GM19468 (cell line): ENCODE measurements around the gene MAML3.

ENCODE experiments used
- ATAC-seq: cut with Tn5 transposase; IDR thresholded peaks from one replicate; pipeline ENCODE4 v1.9.1; 2021; ENCODE audit warnings: mild to moderate bottlenecking, moderate library complexity, moderate number of reproducible peaks; ENCODE audit not compliant: unreplicated experiment; ENCODE audit errors: extremely low read depth

The MAML3 gene

DNA sequence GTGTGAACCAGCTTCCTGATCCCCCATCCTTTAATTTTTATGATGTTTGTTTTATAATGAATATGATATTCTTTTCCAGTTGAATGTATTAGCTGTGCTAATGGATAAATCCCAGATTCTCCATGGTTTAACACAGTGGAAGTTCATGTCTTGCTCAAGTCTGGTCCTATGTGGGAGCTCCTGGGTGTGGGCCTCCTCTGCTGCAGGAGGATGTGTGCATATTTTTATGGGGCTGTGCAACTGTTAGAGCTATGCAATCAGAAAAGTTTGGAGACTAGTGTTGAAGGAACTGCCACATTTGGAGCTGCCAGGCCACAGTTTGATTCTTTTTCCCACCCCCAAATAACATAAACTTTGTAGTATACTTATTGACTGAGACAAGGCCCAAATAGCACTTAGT, 463.6 kb downstream of the MAML3 start:
- ATAC-seq = no peak

DNA sequence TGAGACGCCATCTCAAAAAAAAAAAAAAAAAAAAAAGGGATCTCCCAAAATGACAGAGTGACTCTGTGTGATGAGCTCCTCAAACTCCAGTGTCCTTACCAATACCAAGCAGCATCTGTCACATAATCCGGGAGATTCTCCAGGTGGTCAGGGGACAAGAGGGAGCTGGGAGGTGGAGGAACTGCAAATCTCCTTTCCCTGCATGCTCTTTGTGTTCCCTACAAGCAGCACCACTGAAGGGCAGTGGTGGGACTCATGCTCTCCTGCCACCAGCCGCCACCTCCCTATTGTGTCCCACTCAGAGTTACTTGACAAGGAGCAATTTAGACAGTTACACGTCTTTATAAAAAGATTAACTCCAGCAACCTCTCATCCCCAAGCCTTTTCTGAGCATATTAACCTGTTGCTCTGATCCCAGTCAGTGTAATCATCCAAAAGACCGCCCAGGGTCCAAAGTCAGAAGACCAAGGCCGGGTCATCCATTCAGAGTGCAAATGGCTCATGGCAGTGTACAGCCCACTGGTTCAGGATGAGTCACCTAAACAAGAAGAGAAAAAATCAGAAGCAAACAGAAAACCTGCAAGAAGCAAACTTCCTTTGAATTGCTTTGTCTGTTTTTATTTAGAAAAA, 464.8 kb downstream of the MAML3 start:
- no peak for ATAC-seq

DNA sequence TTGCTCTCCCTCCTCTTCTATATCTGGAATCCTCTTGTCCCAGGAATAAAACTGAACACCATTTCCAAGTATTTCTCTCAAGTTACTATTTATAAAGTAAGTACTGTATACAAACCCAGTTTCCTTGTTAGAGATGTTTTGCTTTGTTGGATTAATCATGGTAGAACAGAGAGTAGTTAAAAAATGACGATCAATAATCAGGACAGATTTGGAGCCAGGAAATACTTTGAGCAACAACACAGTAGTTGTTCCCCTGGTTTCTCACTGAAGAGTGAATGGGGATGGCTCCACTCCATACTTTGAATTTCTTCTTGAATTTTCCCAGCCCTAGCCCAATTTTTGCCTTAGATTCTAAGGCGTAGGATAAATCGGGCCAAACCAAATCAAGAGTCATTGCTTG, 467.0 kb downstream of the MAML3 start:
- ATAC-seq = no peak

DNA sequence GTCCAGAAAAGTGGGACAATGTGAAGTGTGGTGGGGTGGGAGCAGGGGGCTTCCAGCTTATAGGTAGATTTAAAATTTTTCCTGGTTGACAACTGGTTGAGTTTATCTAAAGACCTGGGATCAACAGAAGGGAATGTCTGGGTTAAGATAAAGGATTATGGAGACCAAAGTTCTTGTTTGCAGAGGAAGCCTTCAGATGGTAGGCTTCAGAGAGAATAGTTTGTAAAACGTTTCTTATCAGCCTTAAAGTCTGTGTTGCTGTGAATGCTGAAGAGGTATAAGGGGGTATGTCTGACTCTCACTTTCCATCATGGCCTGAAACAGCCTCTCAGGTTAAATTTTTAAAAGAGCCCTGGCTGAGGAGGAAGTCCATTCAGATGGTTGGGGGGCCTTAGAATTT, 467.9 kb downstream of the MAML3 start:
- no peak for ATAC-seq

DNA sequence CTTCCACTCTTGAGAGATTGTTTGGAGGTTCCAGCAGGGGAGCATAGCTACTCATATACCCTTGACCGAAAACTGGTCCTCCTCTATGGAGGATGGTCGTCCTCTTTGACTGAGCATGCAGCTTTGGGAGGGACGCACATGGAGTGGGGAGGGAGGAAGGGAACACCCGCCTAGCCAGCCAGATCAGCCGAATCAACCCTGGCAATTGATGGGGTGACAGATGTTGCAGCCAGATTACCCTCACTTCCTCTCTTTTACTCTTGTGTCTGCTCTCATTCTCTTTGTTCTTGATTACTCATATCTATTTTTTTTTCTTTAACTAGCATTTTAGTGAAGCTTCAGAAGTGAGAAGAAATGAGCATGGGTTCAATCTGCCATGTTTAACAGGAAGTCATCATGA, 468.8 kb downstream of the MAML3 start:
- no peak for ATAC-seq

DNA sequence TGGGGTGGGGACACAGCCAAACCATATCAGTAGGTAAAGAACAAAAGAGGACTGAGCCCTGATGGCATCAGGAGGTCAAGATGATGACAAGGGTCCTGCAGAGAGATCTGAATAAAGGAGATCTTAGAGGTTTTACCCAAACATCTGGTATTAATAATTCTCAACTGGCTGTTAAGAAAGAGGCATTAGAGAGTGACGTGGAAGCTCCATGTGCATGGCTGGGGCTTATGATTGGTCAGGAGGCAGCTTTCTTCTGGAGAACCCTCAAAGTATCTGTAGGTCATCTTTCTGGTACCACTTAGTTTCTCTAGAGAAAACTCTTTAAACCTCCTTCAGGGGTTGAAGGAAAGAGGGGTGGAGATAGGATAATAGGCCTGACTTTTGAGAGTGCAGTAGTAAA, 469.6 kb downstream of the MAML3 start:
- ATAC-seq = no peak

DNA sequence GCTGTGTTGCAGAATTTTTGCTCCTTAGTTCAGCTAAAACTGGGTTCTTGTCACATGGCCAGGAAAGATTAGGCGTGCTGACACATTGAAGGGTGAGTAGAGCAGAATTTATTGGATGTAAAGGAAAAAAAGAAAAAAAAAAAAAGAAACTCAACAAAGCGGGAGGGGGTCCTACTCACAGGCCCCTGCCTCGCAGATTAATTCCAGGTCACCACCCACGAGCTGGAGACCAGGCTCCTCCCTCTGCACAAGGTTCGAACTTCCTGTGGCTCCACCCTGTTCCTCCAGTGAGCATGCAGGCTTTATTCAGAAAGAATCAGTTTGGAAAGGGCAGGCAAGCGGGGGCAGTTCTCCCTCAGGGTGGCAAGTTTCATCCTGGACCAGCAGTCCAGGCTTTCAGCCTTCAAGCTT, 471.2 kb downstream of the MAML3 start:
- ATAC-seq = no peak

DNA sequence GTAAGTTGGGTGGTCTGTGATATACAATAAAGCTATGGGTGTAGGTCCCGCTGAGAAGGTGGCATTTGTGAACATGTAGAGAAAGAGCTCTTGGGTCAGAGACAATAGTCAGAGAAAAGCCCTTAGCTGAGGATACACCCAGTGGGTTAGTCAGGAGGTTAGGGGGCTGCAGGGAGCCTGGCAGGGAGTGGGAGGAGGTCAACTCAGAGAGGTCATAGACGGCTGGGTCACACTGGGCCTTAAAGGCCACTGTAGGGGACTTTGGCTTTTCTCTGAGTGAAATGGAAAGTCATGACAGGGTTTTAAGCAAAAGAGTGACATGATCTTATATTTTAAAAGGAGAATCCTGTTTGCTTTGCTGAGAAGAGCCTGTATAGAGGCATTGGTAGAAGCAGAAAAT, 471.7 kb downstream of the MAML3 start:
- ATAC-seq = no peak

DNA sequence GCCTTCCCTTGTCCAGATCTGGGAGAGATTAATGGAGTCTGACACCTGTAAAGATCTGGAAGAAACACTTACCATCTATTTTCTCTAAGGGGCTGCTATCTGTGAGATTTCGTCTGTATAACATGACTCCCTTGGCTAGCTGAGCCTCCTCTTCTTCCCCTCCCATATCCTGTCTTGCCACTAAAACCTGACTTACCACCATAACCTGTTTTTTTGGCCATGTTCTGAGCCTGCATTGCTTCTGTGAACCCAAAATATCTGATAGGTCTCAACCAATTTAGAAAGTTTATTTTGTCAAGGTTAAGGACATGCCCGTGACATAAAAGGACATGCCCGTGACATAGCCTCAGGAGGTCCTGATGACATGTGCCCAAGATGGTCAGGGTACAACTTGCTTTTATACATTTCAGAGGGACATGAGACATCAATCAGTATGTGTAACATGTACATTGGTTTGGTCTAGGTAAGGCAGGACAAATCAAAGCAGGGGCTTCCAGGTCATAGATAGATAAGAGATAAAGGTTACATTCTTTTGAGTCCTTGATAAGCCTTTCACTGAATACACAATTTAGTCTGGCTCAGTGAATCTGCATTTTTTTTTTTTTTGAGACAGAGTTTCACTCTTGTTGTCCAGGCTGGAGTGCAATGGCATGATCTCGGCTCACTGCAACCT, 476.9 kb downstream of the MAML3 start:
- ATAC-seq = no peak

DNA sequence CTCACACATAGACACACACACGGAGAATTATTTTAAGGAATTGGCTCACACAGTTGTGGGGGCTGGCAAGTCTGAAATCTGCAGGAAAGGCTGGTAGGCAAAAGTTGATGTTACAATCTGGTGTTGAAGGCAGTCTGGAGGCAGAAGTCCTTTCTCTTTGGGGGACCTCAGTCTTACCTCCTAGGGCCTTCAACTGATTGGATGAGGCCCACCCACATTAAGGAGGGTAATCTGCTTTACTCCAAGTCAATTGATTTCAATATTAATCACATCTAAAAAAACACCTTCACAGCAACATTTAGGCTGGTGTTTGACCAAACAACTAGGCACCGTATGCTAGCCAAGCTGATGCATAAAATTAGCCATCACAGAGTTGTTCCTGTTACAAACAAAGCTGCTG, 477.6 kb downstream of the MAML3 start:
- ATAC-seq = no peak

DNA sequence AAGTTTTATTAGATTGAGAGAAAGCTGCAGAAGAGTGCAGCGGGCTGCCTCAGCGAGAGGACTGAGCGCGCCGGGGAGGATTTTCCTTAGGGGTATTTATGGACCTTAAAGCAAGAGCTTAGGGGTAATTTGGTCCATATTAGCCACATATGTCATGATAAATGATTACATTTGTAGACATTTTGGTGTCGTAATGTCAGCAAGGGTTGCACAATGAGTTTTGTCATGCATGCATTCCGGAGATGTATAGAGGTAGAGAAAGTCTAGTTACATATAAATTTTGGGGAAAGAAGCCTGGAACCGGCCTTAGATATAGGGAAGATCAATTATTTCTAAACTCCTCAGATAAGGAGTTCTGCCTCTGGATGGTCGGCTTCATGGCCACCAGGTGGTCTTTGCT, 478.3 kb downstream of the MAML3 start:
- no peak for ATAC-seq

DNA sequence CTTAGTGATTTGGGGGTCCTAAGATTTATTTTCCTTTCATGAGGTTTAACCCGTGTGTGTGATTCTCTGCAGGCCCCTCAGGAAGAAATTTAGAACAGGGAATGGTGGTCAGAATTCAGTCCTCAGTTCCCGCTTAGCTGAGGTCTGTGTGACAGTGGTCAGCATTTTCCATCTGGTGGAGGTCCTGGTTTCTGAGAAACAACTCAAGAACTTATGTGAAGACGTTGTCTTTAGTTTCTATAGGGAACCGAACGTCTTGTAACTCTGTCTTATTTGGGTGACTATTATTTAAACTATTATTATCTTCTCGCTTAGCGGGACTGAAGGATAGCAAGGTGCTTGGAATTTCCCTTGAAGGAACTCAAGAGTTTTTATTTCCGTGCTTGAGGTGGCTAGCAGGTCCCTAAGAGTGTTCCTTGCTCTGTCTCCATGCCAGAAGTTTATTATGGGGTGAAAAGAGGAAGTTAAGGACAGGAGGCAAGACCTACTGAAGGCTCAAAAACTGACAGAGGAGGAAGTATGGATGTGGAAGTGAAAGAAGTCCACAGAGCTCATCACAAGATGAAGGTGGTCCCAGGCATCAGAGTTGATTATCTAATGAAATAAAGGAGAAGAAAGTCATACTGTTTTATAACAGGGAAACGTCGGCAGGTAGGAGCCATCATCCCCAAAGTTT, 479.0 kb downstream of the MAML3 start:
- ATAC-seq = peak; percentile 52

DNA sequence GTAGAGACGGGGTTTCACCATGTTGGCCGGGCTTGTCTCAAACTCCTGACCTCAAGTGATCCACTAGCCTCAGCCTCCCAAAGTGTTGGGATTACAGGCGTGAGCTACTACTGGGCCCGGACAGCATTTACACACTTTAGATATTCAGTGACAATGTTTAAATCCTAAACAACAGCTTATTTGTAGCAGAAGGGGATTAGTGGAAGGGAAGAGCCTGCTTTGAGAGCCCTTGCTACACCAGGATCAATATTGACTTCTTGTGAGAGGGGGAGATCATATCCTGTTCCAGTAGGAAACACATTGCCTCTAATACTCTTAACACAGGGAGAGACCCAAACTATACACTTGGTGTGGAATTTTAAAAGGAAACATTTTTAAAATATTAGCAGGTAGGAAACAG, 481.3 kb downstream of the MAML3 start:
- ATAC-seq = no peak

DNA sequence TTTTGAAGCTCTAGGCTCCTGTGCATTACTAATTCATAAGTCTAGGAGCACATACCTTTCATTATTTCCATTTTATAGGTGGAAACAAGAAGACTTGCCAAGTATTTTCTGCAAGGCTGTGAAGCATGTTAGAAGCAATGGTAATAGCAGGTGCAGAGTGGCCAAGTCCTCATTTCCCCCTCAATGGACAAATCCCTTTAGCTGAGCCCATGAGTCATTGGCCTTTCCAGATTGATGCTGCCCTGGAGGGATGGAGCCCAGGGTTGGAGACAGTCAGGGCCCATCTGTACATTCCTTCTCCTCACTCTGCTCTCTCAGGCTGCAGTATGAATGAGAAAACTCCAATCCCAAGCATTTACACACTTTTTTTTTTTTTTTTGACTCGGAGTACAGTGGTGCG, 481.8 kb downstream of the MAML3 start:
- no peak for ATAC-seq

DNA sequence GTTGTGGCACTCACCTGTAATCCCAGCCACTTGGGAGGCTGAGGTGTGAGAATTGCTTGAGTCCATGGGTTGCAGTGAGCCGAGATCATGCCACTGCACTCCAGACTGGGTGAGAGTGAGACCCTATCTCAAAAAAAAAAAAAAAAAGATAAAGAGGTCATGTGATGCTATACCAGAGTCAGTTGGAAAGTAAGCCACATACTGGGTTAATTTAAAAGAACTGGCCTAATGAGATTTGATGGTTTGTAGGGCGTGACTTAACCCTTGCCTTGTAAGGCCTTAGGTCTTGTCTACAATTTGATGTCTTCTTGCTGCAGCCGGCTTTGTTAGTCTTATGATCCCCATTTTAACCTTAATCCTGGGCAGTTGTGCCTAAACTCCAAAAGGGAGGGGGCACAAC, 483.2 kb downstream of the MAML3 start:
- ATAC-seq = no peak

DNA sequence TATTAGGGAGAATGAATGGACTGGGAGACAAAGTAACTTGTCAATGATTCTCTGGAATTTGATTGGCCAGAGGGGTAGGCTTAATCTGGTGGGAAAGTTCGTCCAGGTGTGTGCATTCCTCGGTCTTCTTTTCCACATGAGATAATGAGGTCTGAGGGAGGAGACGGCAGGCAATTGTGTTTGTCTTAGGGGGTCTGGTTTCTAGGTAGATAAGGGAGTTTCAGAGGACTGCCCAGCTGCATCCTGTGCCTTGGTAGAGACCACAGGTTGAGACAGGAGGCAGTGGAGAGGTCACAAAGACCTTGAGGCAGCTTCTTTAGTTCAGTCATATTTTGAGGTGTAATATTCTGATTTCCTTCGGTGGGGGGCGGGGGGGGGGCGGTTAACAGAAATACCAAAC, 484.1 kb downstream of the MAML3 start:
- ATAC-seq = no peak

DNA sequence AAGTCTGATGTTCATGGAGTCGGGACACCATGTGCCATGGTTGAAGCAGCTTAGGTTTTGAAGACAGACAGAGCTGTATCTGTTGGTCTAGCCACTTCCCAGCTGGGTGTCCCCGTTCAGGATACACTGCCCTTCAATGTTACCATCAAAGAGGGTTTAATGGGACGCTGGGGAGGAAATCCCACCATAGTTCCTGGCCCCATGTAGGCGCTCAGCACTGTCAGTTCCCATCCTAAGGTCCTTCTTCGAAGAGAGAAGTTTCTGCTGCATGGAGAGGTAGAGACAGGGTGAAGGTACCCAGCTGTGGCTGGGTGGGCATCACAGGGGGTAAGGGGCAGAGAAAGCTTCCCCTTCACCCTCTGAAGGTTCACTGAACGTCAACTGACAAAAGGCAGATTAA, 484.6 kb downstream of the MAML3 start:
- ATAC-seq = no peak

DNA sequence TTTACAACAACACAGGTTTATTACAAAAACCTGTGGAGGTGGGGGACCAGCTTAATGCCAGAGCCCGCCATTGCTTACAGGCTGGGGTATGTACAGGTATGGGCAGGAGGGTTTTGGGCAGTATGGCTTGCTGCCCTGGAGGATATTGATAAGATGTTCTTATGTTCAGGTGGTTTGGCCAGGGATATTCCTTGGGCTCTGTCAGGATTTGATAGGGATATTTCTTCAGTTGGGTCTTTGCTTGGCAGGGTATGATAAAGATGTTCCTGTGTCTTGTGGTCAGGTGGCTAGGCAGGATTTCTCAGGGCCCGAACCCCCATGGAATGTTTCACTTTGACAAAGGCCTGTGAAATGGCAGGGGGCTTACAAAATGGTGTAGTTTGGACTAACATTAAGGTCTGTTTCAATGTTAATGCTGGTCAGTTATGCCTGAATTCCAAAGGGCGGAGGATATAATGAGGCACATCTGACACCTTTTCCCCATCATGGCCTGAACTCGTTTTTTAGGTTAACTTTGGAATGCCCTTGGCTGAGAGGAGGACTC, 485.3 kb downstream of the MAML3 start:
- no peak for ATAC-seq

DNA sequence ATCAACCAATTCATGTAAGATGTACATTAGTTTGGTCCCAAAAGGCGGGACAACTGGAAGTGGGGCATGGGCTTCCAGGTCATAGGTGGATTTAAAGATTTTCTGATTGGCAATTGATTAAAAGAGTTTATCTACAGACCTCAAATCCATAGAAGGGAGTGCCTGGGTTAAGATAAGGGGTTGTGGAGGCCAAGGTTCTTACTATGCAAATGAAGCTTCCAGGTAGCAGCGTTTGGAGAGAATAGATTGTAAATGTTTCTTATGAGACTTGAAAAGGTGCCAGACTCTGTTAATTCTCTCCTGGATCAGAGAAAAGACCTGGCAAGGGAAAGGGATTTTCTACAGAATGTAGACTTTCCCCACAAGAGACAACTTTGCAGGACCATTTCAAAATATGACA, 485.9 kb downstream of the MAML3 start:
- ATAC-seq = no peak
